GM21381 (cell line): ENCODE measurements around the gene ZNF644.

ENCODE experiments used
- ATAC-seq: cut with Tn5 transposase; IDR thresholded peaks from one replicate; pipeline ENCODE4 v1.9.1; 2021; ENCODE audit warnings: mild to moderate bottlenecking, moderate library complexity; ENCODE audit not compliant: unreplicated experiment

Gene ZNF644

GRCh38 chr1:90989302-90989701 is 32.5 kb downstream of the ZNF644 start:
- ATAC-seq = no peak

GRCh38 chr1:90987841-90988240 is 34.0 kb downstream of the ZNF644 start:
- ATAC-seq = no peak

- ATAC-seq = no peak
Observed at GRCh38 chr1:90986953-90987352, 34.9 kb downstream of the ZNF644 start.

GRCh38 chr1:90977522-90977921 is 44.3 kb downstream of the ZNF644 start:
- ATAC-seq = no peak

GRCh38 chr1:90973897-90974798 is 47.7 kb downstream of the ZNF644 start:
- ATAC-seq = no peak

- no peak for ATAC-seq
Observed at GRCh38 chr1:90970208-90970607, 51.6 kb downstream of the ZNF644 start.

- no peak for ATAC-seq
Observed at GRCh38 chr1:90969241-90969640, 52.6 kb downstream of the ZNF644 start.

- no peak for ATAC-seq
Observed at GRCh38 chr1:90964444-90965035, 57.3 kb downstream of the ZNF644 start.

GRCh38 chr1:90963651-90964050 is 58.2 kb downstream of the ZNF644 start:
- no peak for ATAC-seq

- ATAC-seq = no peak
Observed at GRCh38 chr1:90963236-90963635, 58.6 kb downstream of the ZNF644 start.

- peak; percentile 48 for ATAC-seq
Observed at GRCh38 chr1:90959352-90960206, 62.3 kb downstream of the ZNF644 start.

GRCh38 chr1:90957497-90957896 is 64.3 kb downstream of the ZNF644 start:
- ATAC-seq = no peak

- ATAC-seq = no peak
Observed at GRCh38 chr1:90955769-90956168, 66.1 kb downstream of the ZNF644 start.

- ATAC-seq = no peak
Observed at GRCh38 chr1:90952906-90953305, 68.9 kb downstream of the ZNF644 start.

- ATAC-seq = no peak
Observed at GRCh38 chr1:90951009-90951408, 70.8 kb downstream of the ZNF644 start.

- no peak for ATAC-seq
Observed at GRCh38 chr1:90948301-90948700, 73.5 kb downstream of the ZNF644 start.

GRCh38 chr1:90946630-90947029 is 75.2 kb downstream of the ZNF644 start:
- ATAC-seq = no peak

- no peak for ATAC-seq
Observed at GRCh38 chr1:90945287-90945686, 76.5 kb downstream of the ZNF644 start.

- ATAC-seq = no peak
Observed at GRCh38 chr1:90943966-90944365, 77.9 kb downstream of the ZNF644 start.

- ATAC-seq = no peak
Observed at GRCh38 chr1:90940746-90941145, 81.1 kb downstream of the ZNF644 start.

- ATAC-seq = no peak
Observed at GRCh38 chr1:90936731-90937130, 85.1 kb downstream of the ZNF644 start.
